ENCODE measurements around the gene MAP6D1. TPM values are rescaled to one million over a fixed set of nuclear protein-coding genes. Genes with fewer than 3 reads are reported as not detected.
A peak's percentile ranks its signal among the peaks of the same experiment; 100 is the strongest.

MAP6D1 gene
- total and polyA plus RNA-seq, 9 of the 15 experiments (the other 6 are each of a cell fraction or from before 2014, with no cell fraction given) = 0.16 to 1.5 (median 0.44) TPM; not detected in 3

DNA sequence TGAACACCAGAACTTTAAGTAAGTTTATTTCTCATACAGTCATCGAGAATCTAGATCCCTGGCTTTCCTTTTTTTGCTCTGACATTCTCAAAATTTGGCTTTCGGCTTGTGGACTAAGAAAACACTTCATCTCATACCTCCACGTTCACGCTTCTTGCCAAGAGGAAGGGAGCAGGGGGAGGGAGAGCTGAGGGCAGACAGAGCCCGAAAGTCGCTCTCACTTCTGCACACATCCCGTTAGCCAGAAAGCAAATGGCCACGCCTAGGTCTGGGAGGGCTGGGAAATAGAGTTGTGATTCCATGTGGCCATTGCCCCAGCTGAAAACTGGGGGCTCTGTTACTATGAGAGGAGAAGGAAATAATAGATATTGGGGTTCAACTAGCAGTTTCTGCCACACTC, 57.3 kb downstream of the MAP6D1 start (continued):
- TF ChIP-seq SIX5 (IDR thresholded peaks at IDR 0.05; ENCODE audit: borderline replicate concordance in 1 of 2, insufficient read depth in 1 of 2, low read depth in 1 of 2, low read length in 2 of 2) (no peak), FOXP1 (CRISPR knock-in tag; IDR thresholded peaks at IDR 0.05) (no peak), TARDBP (IDR thresholded peaks at IDR 0.05) (no peak), ZBTB1 (CRISPR knock-in tag; IDR thresholded peaks at IDR 0.05; ENCODE audit: borderline replicate concordance, low read depth) (no peak), TCF3 (CRISPR knock-in tag; IDR thresholded peaks at IDR 0.05) (no peak), ZNF644 (tag; IDR thresholded peaks at IDR 0.05; ENCODE audit: low read depth) (no peak), ZNF324 (CRISPR knock-in tag; IDR thresholded peaks at IDR 0.05) (no peak), ZNF584 (CRISPR knock-in tag; IDR thresholded peaks at IDR 0.05; ENCODE audit: low read depth) (no peak), CHCHD3 (CRISPR knock-in tag; IDR thresholded peaks at IDR 0.05) (no peak), MBD2 (IDR thresholded peaks at IDR 0.05; ENCODE audit: borderline replicate concordance, low read depth) (no peak)

- Histone ChIP-seq H2AFZ (ENCODE audit: low read depth, low read length) (no peak overlapping the region), H3K27me3 (ENCODE audit: control insufficient read depth in 2 of 2, insufficient read depth in 2 of 2, low read length in 2 of 2) (no peaks in the 10 kb centered on the region), H3K27ac (ENCODE audit: extremely low read depth, low read depth, low read length) (no peak overlapping the region), H3K36me3 (ENCODE audit: control insufficient read depth, insufficient read depth, low read length) (peaks cover 52% of the 10 kb centered on the region), H3K4me2 (ENCODE audit: insufficient read depth, low read length) (no peak overlapping the region), H3K4me1 (replicated peaks in 1 of 2; ENCODE audit: control insufficient read depth in 2 of 2, insufficient read depth in 2 of 2, low read length in 2 of 2) (peaks cover 0 to 4% of the 10 kb centered on the region in 2 experiments; a peak in 2 of 5 replicates), H3K4me3 (no peak overlapping the region), H4K20me1 (replicated peaks; ENCODE audit: control insufficient read depth, insufficient read depth, low read length) (no peaks in the 10 kb centered on the region), H3K9me3 (replicated peaks; ENCODE audit: control insufficient read depth, insufficient read depth, low read depth, low read length) (no peaks in the 10 kb centered on the region), H3K9ac (ENCODE audit: insufficient read depth in 1 of 2, low read depth in 2 of 2, low read length in 2 of 2) (no peak overlapping the region), H3K9me1 (ENCODE audit: control insufficient read depth, insufficient read depth, low read length) (no peaks in the 10 kb centered on the region), H3K79me2 (ENCODE audit: control insufficient read depth, insufficient read depth, low read length) (no peaks in the 10 kb centered on the region)
- ChIA-PET POLR2A (interaction anchor here (0.6 kb wide), 2 partner anchors 339 to 504 kb away, joined by 3 to 5 read pairs; no protein-coding TSS in a partner anchor), CTCF (ENCODE audit: low intra/inter-chr PET ratio) (interaction anchor here (0.9 to 1.5 kb wide), 3 partner anchors 264 to 583 kb away, joined by 3 to 8 read pairs (median 4); no protein-coding TSS in a partner anchor)
- WGBS (ENCODE audit: insufficient coverage, low coverage, missing lambda C conversion rate) = 50% methylated on average over 9 of the region's 9 CpGs
- no TSS peak for BruUV-seq (replicated peaks)
- ATAC-seq (peak; percentile 98), FAIRE-seq (peak; percentile 85), DNase-seq (ENCODE audit: extremely low read depth in 1 of 4, low spot score in 3 of 4) (peak; percentile 63 to 79 (median 68))
- in situ Hi-C loops (cut with MboI) (loop anchor here (5.0 to 25.0 kb wide), 2 partner anchors 300 to 630 kb away; no protein-coding TSS in a partner anchor), intact Hi-C loops (cut with micrococcal nuclease) (loop anchor here (1.0 to 10.0 kb wide), 6 partner anchors 207 to 642 kb away; no protein-coding TSS in a partner anchor)
- TF ChIP-seq NFE2 (IDR thresholded peaks at IDR 0.05; ENCODE audit: low read depth) = peak; percentile 34; the same call in 1 of the 2 replicates
- TF ChIP-seq CTBP1 (IDR thresholded peaks at IDR 0.05; ENCODE audit: borderline replicate concordance) = peak; percentile 15; the same call in 1 of the 2 replicates
- no peak for TF ChIP-seq RNF2 (IDR thresholded peaks at IDR 0.05)
- TF ChIP-seq CTCF (IDR thresholded peaks at IDR 0.05 in 2 of 3, conservative IDR thresholded peaks at IDR 0.05 in 1 of 3; ENCODE audit: insufficient read depth in 2 of 3, low read depth in 1 of 3, low read length in 3 of 3) = peak; percentile 83 to 85 (median 84)
- TF ChIP-seq ZNF121 (CRISPR knock-in tag; conservative IDR thresholded peaks at IDR 0.05) = peak; percentile 89
- peak in 1 of 2 experiments; percentile 46; a peak in 1 of 4 replicates for TF ChIP-seq SRF (CRISPR knock-in tag; IDR thresholded peaks at IDR 0.05)
- TF ChIP-seq SNRNP70 (optimal IDR thresholded peaks at IDR 0.05; ENCODE audit: low read depth, low read length) = no peak
- TF ChIP-seq ZNF41 (CRISPR knock-in tag; conservative IDR thresholded peaks at IDR 0.05) = no peak
- TF ChIP-seq ZNF431 (CRISPR knock-in tag; IDR thresholded peaks at IDR 0.05) = no peak
- TF ChIP-seq L3MBTL2 (IDR thresholded peaks at IDR 0.05) = 0 out of 2 replicates have a peak, but pooled peaks have one; percentile 25
Measured at GRCh38 chr3:183766745-183767606, 58.4 kb downstream of the MAP6D1 start.
